Mesenteric fat pad (tissue), 1 donor: ENCODE results near the gene GNB4. TPM values are rescaled to one million over a fixed set of nuclear protein-coding genes. Genes with fewer than 3 reads are reported as not detected.

Experiments
- DNase-seq: peaks from one replicate; pipeline ENCODE4 v3.0.0-alpha.2; 2020; ENCODE audit warnings: low spot score
- total RNA-seq: library from RNA; stranded (reverse); fragmentation: NEBNext Ultra II Directional; extraction: Animal tissue kit (Norgen Biotek cat#: 25700); gene quantifications from one replicate; pipeline ENCODE4 v1.2.1, GENCODE V29; 2021
- donor health status: DM: yes; HTN: yes; CAD: no.

GNB4 gene
- total RNA-seq, 1 donor from 2014 or later, result 32.2 TPM

DNA sequence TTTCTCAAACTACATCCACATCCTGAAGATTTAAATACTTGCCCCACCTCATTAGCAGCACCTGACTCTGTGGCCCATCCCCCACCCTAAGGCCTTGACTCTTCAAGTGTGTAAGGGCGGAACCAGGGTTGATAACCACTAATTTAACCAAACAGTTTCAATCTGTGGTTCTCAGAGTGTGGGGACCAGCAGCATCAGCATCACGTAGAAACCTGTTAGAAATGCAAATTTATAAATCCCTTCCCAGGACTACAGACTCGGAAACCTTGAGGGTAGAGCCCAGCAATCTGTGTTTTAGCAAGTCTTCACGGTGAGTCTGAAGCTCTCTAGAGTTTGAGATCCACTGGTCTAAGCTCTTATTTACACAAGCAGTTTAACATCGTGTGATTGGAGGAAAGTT is 12.4 kb downstream of the GNB4 start:
- DNase-seq, result no peak

DNA sequence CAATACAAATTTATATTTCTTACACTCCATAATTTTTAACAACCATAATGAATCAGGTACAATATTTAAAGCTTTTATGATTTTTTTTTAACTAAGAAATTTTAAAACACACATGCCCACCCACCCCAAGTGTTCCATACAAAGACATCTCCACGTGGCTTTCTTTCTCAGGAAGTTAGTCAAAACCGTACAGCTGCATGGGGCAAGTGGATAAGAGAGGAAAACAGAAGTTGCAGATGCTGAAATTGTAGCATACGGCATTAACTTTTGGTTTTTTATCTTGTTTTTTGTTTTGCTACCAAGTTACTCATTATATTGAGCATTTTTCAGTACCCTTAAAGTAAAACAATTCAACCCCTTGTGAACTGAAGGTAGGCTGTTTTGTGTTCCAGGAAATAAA is 14.8 kb downstream of the GNB4 start:
- no peak for DNase-seq

GRCh38 chr3:179432451-179432850 is 18.8 kb downstream of the GNB4 start:
- no peak for DNase-seq

GRCh38 chr3:179432021-179432420 is 19.2 kb downstream of the GNB4 start:
- DNase-seq, result no peak

DNA sequence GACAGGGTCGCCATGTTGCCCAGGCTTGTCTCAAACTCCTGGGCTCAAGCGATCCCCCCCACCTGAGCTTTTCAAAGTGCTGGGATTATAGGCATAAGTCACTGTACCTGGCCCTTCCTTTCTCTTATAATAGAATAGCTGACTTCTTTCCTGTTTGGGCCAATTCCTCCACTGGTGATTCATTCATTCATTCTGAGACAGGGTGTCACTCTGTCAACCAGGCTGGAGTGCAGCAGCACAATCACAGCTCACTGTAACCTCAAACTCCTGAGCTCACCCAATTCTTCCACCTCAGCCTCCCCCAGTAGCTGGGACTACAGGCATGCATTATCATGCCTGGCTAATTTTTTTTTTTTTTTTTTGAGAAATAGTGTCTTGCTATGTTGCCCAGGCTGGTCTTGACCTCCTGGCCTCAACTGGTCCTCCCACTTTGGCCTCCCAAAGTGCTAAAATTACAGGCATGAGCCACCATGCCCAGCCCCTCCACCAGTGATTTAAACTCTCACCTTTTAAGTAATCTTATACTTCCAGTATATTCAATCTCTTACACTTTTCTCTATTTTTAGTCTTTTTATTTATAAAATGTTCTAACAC is 20.9 kb downstream of the GNB4 start:
- DNase-seq, result no peak

GRCh38 chr3:179428876-179429548 is 22.3 kb downstream of the GNB4 start:
- no peak for DNase-seq

- no peak for DNase-seq
These were observed 26.2 kb downstream of the GNB4 start for GRCh38 chr3:179425075-179425474.

DNA sequence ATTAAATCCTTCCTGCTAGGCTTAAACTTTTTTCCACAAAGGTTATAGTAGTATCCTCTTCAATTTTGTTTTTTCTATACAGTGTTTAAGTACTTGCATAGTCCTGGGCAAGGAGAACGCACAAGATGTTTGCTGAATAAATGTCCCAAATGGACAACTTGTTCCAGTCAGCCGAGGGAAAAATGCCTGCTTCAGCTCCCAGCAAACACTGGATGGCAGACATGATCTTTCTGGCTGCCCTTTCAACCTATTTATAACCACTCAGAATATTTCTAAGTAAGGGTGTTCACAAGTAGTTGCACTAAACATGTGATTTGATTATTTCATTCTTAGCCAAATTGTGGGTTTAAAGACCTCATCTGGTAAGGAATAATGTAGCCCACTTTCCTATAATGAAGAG is 29.8 kb downstream of the GNB4 start:
- no peak for DNase-seq

GRCh38 chr3:179418610-179419009 is 32.7 kb downstream of the GNB4 start:
- no peak for DNase-seq

DNA sequence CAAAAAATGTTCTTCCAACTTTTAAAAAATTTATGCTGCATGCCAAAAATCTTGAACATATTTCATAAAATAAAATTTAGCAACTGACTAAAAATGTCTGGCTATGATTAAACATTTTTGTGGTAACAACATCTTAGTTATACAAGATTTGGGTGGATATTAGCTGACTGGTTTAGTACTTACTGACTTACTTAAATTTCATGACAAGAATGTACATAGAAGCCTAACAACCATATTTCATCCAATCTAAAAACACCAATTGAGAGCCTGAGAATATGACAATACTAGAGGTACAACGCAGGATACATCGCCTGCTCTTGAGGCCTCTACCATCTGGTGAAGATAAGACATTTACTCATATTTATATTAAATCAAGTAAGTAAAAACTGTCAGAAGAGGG is 34.6 kb downstream of the GNB4 start:
- no peak for DNase-seq

GRCh38 chr3:179415377-179415776 is 35.9 kb downstream of the GNB4 start:
- DNase-seq, result no peak

DNA sequence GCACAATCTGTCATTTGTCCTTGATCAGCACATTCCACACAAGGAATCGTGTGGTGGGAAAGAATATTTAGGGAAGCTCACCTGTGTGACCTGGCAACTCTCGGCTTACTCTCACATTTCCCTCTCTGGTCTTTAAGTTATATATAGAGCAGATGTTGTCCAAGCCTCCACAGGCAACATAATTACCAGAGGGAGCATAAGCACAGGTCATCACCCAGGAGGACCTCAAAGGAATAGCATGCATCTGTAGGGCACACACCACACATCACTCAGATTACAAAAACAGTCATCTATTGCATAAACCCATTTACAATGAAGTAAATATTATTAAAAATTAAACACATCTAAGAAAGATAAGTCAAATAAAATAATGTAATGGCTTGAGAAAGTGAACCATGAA is 36.5 kb downstream of the GNB4 start:
- no peak for DNase-seq

DNA sequence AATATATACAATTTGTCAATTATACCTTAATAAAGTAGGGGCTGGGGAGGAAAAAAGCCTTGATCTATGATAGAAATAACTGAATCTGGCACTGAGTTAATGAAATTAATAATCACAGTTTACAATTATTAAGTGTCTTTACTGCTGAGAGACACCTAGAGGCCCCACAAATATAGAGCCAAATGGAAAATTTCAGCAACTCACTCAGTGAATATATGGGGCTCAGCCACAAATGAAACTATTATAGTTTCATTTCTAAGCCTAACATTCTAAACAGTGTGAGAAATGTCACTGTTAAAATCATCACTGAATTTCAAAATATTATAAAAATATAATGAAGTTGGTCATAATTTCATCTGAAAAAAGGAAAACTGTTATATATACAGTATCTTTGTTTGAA is 40.3 kb downstream of the GNB4 start:
- no peak for DNase-seq

- DNase-seq, result no peak
These were observed 40.9 kb downstream of the GNB4 start for GRCh38 chr3:179410331-179410730.

DNA sequence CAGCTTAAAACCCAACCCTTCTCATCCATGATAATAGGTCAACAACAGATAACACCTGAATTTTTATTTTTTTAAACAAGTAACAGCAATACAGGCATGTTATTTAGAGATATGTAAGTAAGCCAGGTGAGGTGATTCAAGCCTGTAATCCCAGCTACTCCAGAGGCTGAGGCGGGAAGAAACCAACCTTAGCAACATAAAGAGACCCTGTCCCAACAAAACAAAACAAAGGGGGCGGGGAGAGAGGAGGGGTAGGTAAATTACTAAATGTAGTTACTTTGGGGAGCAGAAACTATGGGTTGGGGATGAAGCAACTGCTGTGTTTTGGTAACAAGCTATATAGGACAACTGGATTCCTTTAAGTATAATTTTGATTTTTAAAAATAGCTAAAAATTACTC is 47.0 kb downstream of the GNB4 start:
- no peak for DNase-seq

DNA sequence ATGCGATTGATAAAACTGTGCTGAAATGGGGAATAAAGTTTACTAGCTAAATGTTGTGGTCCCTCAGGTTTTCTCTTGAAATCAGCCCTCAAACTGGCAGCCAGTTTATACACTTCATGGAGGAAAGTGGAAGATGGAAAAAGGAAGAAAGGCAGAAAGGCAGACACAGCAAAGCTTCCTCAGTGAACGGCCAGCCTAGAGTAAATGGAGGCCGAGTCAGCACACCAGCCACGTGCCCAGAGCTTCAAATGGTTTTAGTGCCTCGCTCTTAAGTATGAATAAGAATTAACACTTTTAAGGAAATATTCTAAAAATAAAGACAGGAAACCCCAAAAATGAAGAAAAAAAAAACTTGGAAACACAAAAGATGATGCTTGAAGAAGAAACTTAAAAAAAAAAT is 48.3 kb downstream of the GNB4 start:
- DNase-seq, result no peak

GRCh38 chr3:179401561-179401960 is 49.7 kb downstream of the GNB4 start:
- no peak for DNase-seq

DNA sequence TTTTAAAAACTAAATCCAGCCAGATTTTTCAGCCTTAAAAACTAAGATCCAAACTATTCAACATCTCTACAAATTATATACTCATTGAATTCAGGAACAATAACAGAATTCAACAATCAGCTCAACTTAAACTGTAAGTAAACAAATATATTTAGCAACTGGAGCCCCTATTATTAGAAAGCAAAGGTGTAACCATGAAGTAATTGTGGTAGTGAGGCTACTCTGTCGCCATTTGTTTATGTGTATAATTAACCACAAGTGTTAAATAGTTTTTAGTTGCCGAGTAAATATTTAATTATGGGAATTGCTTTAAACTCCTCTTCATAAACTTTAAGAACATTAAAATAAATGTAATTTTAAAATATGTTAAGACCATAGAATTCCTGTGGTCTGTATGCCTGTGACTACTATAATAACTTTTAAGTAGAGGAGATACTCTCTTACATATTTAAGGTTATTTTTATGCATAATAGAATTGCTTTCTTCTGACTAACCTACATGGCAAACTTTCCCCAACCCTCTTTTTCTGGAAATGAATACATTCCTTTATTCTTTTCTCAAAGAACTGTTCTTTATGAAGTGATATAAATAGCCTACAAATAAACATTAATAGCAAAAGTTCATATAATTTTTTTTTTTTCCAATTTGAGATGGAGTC is 52.6 kb downstream of the GNB4 start:
- no peak for DNase-seq

GRCh38 chr3:179391906-179392305 is 59.4 kb downstream of the GNB4 start:
- no peak for DNase-seq

- no peak for DNase-seq
These were observed 74.8 kb downstream of the GNB4 start for GRCh38 chr3:179376474-179376873.

DNA sequence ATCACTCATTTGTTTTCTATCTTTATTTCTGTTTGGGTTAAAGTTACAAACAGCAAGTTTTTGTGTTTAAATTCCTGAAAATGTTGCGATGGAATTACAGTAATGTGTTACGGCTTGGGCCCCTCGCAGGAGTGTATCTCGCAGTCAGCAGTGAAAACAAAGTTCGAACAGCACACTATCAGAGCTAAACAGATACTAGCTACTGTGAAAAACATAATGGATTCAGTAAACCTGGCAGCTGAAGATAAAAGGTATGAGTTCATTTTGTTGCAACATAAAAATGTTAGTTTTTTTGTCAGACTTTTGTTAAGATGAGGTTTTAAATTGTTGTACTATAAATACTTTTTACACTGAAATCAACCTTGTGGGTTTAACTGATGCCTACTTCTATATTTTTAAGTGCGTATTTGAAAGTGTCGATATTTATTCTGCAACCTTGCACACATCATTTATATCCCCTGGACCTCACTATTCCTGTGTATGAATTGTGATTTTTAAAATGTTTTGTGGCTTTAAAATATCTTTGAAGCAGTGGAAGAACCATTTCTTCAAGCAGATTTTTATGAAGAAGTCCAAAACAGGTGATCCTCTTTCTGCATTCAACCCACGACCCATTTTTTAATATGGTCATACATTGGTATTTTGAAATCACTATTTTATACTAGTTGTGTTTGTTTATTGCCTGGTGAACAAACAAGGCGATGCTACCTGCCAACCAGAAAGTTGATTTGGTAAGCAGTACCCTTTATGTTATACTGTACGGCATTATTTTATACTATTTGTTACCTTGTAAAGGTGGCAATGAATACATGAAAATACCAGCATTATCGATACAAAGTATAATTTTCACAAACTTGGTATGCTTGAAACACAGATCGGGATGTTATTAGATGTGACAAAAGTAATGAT is 75.9 kb downstream of the GNB4 start:
- no peak for DNase-seq

- DNase-seq, result no peak
These were observed 77.3 kb downstream of the GNB4 start for GRCh38 chr3:179373938-179374337.
